ENCODE data around the gene PSMD11.

PSMD11 gene

GRCh38 chr17:32489320-32490100, 45.2 kb downstream of the PSMD11 start:
- H3K9me2 ChIP-seq (ENCODE audit: low read depth, low read length): no peaks in the 10 kb centered on the region
- H3K27me3 ChIP-seq (ENCODE audit: insufficient read depth, low read length): peaks cover 7% of the 10 kb centered on the region
- H3K36me3 ChIP-seq (ENCODE audit: insufficient read depth, low read length): no peaks in the 10 kb centered on the region; the same call in 1 of the 2 replicates
- no peak overlapping the region for H3K4me3 ChIP-seq (ENCODE audit: low read depth, low read length, poor library complexity, severe bottlenecking)
- H3K79me2 ChIP-seq (ENCODE audit: insufficient read depth, low read length): no peaks in the 10 kb centered on the region
- no peaks in the 10 kb centered on the region for H4K20me1 ChIP-seq (ENCODE audit: insufficient read depth, low read length)
- H3K9me3 ChIP-seq (ENCODE audit: low read length): no peaks in the 10 kb centered on the region
- no peaks in the 10 kb centered on the region for H3F3A ChIP-seq (ENCODE audit: insufficient read depth, low read length)
- TF ChIP-seq EZH2 (IDR thresholded peaks at IDR 0.05; ENCODE audit: borderline replicate concordance, low read length) (no peak), CTCF (IDR thresholded peaks at IDR 0.05; ENCODE audit: low read length) (no peak)
- no peak overlapping the region for H3K4me2 ChIP-seq (ENCODE audit: low read length)
- no peak overlapping the region for H3K27ac ChIP-seq (ENCODE audit: low read depth, low read length, poor library complexity, severe bottlenecking)
- H3K4me1 ChIP-seq (ENCODE audit: insufficient read depth, low read length, severe bottlenecking): peaks cover 10% of the 10 kb centered on the region
- no peak overlapping the region for H2AFZ ChIP-seq (ENCODE audit: low read length)
- no peak overlapping the region for H3K9ac ChIP-seq (ENCODE audit: low read length)

- Histone ChIP-seq H3K9me2 (ENCODE audit: low read depth, low read length) (no peaks in the 10 kb centered on the region), H3K9ac (ENCODE audit: low read length) (no peak overlapping the region), H3K79me2 (ENCODE audit: insufficient read depth, low read length) (no peaks in the 10 kb centered on the region), H2AFZ (ENCODE audit: low read length) (no peak overlapping the region), H3K4me1 (ENCODE audit: insufficient read depth, low read length, severe bottlenecking) (peaks cover 13% of the 10 kb centered on the region), H3K27ac (ENCODE audit: low read depth, low read length, poor library complexity, severe bottlenecking) (no peak overlapping the region), H3K36me3 (ENCODE audit: insufficient read depth, low read length) (no peaks in the 10 kb centered on the region; the same call in 1 of the 2 replicates), H3K27me3 (ENCODE audit: insufficient read depth, low read length) (peaks cover 7% of the 10 kb centered on the region), H3K9me3 (ENCODE audit: low read length) (no peaks in the 10 kb centered on the region), H3F3A (ENCODE audit: insufficient read depth, low read length) (no peaks in the 10 kb centered on the region), H4K20me1 (ENCODE audit: insufficient read depth, low read length) (no peaks in the 10 kb centered on the region), H3K4me3 (ENCODE audit: low read depth, low read length, poor library complexity, severe bottlenecking) (no peak overlapping the region), H3K4me2 (ENCODE audit: low read length) (no peak overlapping the region)
- no peak for TF ChIP-seq CTCF (IDR thresholded peaks at IDR 0.05; ENCODE audit: low read length)
- no peak for TF ChIP-seq EZH2 (IDR thresholded peaks at IDR 0.05; ENCODE audit: borderline replicate concordance, low read length)
Observed at GRCh38 chr17:32490101-32490482, 45.8 kb downstream of the PSMD11 start.

DNA sequence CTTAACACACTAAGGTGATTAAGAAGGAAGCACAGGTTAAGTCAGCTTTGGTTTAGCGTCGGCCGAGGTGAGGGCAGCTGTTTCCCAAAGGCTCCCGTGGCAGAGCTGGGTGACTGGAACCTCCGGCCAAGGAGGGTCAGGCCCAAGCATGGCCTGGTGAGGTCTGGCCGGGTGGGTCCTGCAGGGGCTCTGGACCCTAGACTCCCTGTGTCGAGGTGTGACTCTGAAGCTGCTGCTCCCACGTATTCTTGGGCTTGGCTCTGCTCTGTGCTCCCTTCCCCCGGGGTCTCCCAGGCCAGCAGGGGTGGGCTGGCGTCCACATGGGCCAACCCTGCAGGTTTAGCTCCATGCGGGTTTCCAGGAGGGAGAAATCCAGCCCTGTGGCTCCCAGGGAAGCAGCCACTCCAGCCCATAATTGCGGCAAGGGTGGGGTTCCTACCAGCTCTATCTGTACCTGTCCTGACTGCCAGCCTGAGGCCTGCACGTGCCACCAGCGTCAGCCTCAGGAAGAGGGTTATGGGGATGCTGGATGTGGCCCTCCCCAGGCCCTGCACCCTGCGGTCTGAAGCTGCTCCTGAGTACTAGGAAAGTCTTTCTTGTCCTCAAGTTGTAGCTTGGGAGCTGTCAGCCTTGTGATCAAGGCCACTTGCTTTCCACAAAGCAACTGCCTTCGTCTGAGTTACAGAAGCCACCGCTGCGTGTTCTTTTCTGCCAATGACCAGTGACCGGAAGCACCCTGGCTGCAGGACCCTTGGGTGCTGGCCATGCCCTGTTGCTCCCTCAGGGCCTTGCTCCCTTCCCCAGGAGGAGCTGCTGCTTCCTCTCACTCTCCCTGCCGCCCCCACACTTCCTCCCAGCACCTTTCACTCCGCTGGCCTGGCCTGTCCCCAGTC, 47.3 kb downstream of the PSMD11 start:
- H3K4me3 ChIP-seq (ENCODE audit: low read depth, low read length, poor library complexity, severe bottlenecking): no peak overlapping the region
- H3F3A ChIP-seq (ENCODE audit: insufficient read depth, low read length): no peaks in the 10 kb centered on the region
- H3K27ac ChIP-seq (ENCODE audit: low read depth, low read length, poor library complexity, severe bottlenecking): no peak overlapping the region
- H3K36me3 ChIP-seq (ENCODE audit: insufficient read depth, low read length): no peaks in the 10 kb centered on the region; the same call in 1 of the 2 replicates
- no peak overlapping the region for H3K4me2 ChIP-seq (ENCODE audit: low read length)
- H3K79me2 ChIP-seq (ENCODE audit: insufficient read depth, low read length): no peaks in the 10 kb centered on the region
- no peaks in the 10 kb centered on the region for H3K9me2 ChIP-seq (ENCODE audit: low read depth, low read length)
- TF ChIP-seq CTCF (IDR thresholded peaks at IDR 0.05; ENCODE audit: low read length): no peak
- no peak for TF ChIP-seq EZH2 (IDR thresholded peaks at IDR 0.05; ENCODE audit: borderline replicate concordance, low read length)
- H3K27me3 ChIP-seq (ENCODE audit: insufficient read depth, low read length): peaks cover 7% of the 10 kb centered on the region
- H2AFZ ChIP-seq (ENCODE audit: low read length): no peak overlapping the region
- no peak overlapping the region for H3K9ac ChIP-seq (ENCODE audit: low read length)
- peaks cover 8% of the 10 kb centered on the region for H3K4me1 ChIP-seq (ENCODE audit: insufficient read depth, low read length, severe bottlenecking)
- H4K20me1 ChIP-seq (ENCODE audit: insufficient read depth, low read length): no peaks in the 10 kb centered on the region
- H3K9me3 ChIP-seq (ENCODE audit: low read length): no peaks in the 10 kb centered on the region

Data from OCI-LY1 (cell line).